Measurements from ENCODE around the gene TRIM37. TPM values are rescaled to one million over a fixed set of nuclear protein-coding genes. Genes with fewer than 3 reads are reported as not detected.

Gene TRIM37
- total RNA-seq, 1 donor from 2014 or later, result 86.4 TPM

DNA sequence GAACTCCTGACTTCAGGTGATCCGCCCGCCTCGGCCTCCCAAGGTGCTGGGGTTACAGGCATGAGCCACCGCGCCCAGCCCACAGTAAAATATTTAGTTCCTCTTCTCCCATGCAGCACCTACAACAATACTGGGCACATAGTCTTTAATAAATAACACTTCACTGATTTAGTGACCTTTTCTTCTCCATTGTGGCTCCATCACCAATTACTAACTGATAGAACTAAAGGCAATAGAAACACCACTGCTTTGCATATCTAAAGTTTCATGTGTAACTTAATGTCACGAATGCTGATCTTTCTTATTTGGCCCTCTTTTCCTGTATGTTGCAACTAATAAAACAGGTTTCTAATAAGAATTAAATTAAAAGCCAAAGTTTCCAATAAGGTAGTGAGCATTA lies 38.9 kb downstream of the TRIM37 start:
- Histone ChIP-seq H3K4me3 (no peak overlapping the region), H3K27ac (no peak overlapping the region), H3K36me3 (no peaks in the 10 kb centered on the region), H3K4me2 (no peak overlapping the region), H3K4me1 (no peaks in the 10 kb centered on the region), H2AFZ (replicated peaks) (no peak overlapping the region), H3K9ac (no peak overlapping the region), H3K9me3 (ENCODE audit: low read depth) (no peaks in the 10 kb centered on the region), H3K27me3 (no peaks in the 10 kb centered on the region), H3F3A (ENCODE audit: low read depth) (no peaks in the 10 kb centered on the region), H3K79me2 (ENCODE audit: low read depth) (no peaks in the 10 kb centered on the region), H4K20me1 (ENCODE audit: low read depth) (no peaks in the 10 kb centered on the region)
- Mint-ChIP-seq H3K9me3 (no peaks in the 10 kb centered on the region), H3K36me3 (peaks cover 16% of the 10 kb centered on the region), H3K4me1 (no peaks in the 10 kb centered on the region), H3K27me3 (ENCODE audit: insufficient read depth, low read depth) (no peaks in the 10 kb centered on the region), H3K4me3 (no peak overlapping the region), H3K27ac (no peak overlapping the region)
- TF ChIP-seq EZH2phosphoT487 (IDR thresholded peaks at IDR 0.05), result no peak
- TF ChIP-seq, protein P1, sequence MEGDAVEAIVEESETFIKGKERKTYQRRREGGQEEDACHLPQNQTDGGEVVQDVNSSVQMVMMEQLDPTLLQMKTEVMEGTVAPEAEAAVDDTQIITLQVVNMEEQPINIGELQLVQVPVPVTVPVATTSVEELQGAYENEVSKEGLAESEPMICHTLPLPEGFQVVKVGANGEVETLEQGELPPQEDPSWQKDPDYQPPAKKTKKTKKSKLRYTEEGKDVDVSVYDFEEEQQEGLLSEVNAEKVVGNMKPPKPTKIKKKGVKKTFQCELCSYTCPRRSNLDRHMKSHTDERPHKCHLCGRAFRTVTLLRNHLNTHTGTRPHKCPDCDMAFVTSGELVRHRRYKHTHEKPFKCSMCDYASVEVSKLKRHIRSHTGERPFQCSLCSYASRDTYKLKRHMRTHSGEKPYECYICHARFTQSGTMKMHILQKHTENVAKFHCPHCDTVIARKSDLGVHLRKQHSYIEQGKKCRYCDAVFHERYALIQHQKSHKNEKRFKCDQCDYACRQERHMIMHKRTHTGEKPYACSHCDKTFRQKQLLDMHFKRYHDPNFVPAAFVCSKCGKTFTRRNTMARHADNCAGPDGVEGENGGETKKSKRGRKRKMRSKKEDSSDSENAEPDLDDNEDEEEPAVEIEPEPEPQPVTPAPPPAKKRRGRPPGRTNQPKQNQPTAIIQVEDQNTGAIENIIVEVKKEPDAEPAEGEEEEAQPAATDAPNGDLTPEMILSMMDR (IDR thresholded peaks at IDR 0.05), result no peak
- TF ChIP-seq EZH2 (IDR thresholded peaks at IDR 0.05), result no peak
- no peak for DNase-seq (ENCODE audit: low spot score)

DNA sequence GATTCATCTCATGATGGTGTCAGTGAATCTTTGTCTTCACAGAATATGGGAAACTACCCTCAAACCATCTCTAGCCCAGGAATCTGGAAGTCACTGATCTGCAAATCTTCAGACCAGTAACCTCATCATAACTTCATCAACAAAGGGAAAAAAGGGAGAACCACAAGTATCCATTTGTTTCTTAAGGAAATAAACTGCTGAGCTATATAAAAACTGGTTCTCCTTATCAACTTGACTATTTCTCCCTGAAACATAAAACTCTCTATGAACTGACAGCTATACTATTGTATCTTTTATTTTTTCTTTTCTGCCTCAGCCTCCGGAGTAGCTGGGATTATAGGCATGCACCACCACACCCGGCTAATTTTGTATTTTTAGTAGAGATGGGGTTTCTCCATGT lies 39.3 kb downstream of the TRIM37 start:
- Mint-ChIP-seq H3K4me3 (no peak overlapping the region), H3K27ac (no peak overlapping the region), H3K27me3 (ENCODE audit: insufficient read depth, low read depth) (no peaks in the 10 kb centered on the region), H3K9me3 (no peaks in the 10 kb centered on the region), H3K36me3 (peaks cover 18% of the 10 kb centered on the region), H3K4me1 (no peaks in the 10 kb centered on the region)
- Histone ChIP-seq H3K4me3 (no peak overlapping the region), H3K4me1 (no peaks in the 10 kb centered on the region), H3K79me2 (ENCODE audit: low read depth) (no peaks in the 10 kb centered on the region), H3K9me3 (ENCODE audit: low read depth) (no peaks in the 10 kb centered on the region), H2AFZ (replicated peaks) (no peak overlapping the region), H3K9ac (no peak overlapping the region), H3K27me3 (no peaks in the 10 kb centered on the region), H3K4me2 (no peak overlapping the region), H3K27ac (no peak overlapping the region), H3K36me3 (no peaks in the 10 kb centered on the region), H3F3A (ENCODE audit: low read depth) (no peaks in the 10 kb centered on the region), H4K20me1 (ENCODE audit: low read depth) (no peaks in the 10 kb centered on the region)
- TF ChIP-seq, protein P1 (IDR thresholded peaks at IDR 0.05), result no peak
- TF ChIP-seq EZH2phosphoT487 (IDR thresholded peaks at IDR 0.05) (no peak), EZH2 (IDR thresholded peaks at IDR 0.05) (no peak)
- no peak for DNase-seq (ENCODE audit: low spot score)

DNA sequence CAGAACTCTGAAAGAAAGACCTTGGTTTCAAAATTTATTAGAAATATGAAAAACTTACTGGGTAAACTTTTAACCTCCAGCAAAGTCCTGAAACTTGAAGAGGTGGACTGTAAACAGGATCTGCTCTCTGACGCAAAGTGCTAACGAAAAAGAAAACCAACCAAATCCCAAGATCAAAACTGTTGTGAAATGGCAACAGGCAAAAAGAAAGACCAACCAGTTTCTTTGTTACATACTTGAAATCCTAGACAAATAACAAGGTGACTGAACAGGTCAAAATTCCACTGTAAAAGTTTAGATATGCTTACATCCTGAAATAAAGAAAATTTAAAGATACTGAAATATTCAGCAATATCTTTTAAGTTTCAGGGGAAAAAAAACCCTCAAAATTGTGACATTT lies 44.2 kb downstream of the TRIM37 start:
- Mint-ChIP-seq H3K4me3 (no peak overlapping the region), H3K9me3 (no peaks in the 10 kb centered on the region), H3K4me1 (no peaks in the 10 kb centered on the region), H3K27me3 (ENCODE audit: insufficient read depth, low read depth) (no peaks in the 10 kb centered on the region), H3K36me3 (peaks cover 16% of the 10 kb centered on the region), H3K27ac (no peak overlapping the region)
- Histone ChIP-seq H3K36me3 (peaks cover 23% of the 10 kb centered on the region), H3K9me3 (ENCODE audit: low read depth) (no peaks in the 10 kb centered on the region), H3K9ac (no peak overlapping the region), H2AFZ (replicated peaks) (no peak overlapping the region), H3K4me3 (no peak overlapping the region), H3F3A (ENCODE audit: low read depth) (no peaks in the 10 kb centered on the region), H3K4me1 (no peaks in the 10 kb centered on the region), H3K4me2 (no peak overlapping the region), H3K79me2 (ENCODE audit: low read depth) (no peaks in the 10 kb centered on the region), H3K27me3 (no peaks in the 10 kb centered on the region), H4K20me1 (ENCODE audit: low read depth) (no peaks in the 10 kb centered on the region), H3K27ac (no peak overlapping the region)
- TF ChIP-seq EZH2 (IDR thresholded peaks at IDR 0.05) (no peak), EZH2phosphoT487 (IDR thresholded peaks at IDR 0.05) (no peak)
- TF ChIP-seq, protein P1 (IDR thresholded peaks at IDR 0.05), result no peak
- no peak for DNase-seq (ENCODE audit: low spot score)
